Spleen (tissue), 7 donors: ENCODE data around the gene DNAJC15.

Experiments
- CTCF ChIP-seq, 11 experiments: fragments of 200-600 bp in 7 of 11; fragments of 450-650 bp in 4 of 11; sonication (generic) in 4 of 11; IDR thresholded peaks in 8 of 11; conservative IDR thresholded peaks in 3 of 11; 1 replicate in 7 of 11; 2 replicates in 4 of 11; pipeline versions ENCODE4 v1.4.0 to v1.8.0; 2016 to 2021; ENCODE audit warnings: antibody characterized with exemption in 11 of 11, inconsistent platforms in 4 of 11, mild to moderate bottlenecking in 1 of 11
- POLR2A ChIP-seq, 3 donors: fragments of 450-650 bp; IDR thresholded peaks; one replicate each; pipeline ENCODE4 v1.5.1; 2017; ENCODE audit warnings: antibody characterized with exemption in 3 of 3, mild to moderate bottlenecking in 1 of 3
- donor health status: DM: no; HTN: no; CAD: no; lungs with moderate emphysema.
- donor health status: DM: no; HTN: no; CAD: no.
- donor health status: DM: no; HTN: no; CAD: no.

GRCh38 chr13:43085545-43085944 lies 62.2 kb downstream of the DNAJC15 start:
- peak; percentile 41 to 79 (median 64) for TF ChIP-seq CTCF (IDR thresholded peaks at IDR 0.05 in 8 of 11, conservative IDR thresholded peaks at IDR 0.05 in 3 of 11)
- no peak for TF ChIP-seq POLR2A (IDR thresholded peaks at IDR 0.05)
